DND-41 (cell line): Measurements from ENCODE around the gene TNKS2.

ENCODE experiments used
- EZH2 ChIP-seq: IDR thresholded peaks from 3 replicates; pipeline ENCODE4 v1.6.1; 2012; ENCODE audit warnings: borderline replicate concordance, low read depth, mild to moderate bottlenecking, moderate library complexity, low read length, inconsistent platforms; ENCODE audit not compliant: severe bottlenecking
- TF ChIP-seq, protein P1 (sequence below): IDR thresholded peaks from 2 replicates; pipeline ENCODE4 v1.5.1; 2012; ENCODE audit warnings: borderline replicate concordance, low read length, moderate library complexity, mild to moderate bottlenecking; ENCODE audit not compliant: poor library complexity, severe bottlenecking; ENCODE audit errors: extremely low read depth

DNA sequence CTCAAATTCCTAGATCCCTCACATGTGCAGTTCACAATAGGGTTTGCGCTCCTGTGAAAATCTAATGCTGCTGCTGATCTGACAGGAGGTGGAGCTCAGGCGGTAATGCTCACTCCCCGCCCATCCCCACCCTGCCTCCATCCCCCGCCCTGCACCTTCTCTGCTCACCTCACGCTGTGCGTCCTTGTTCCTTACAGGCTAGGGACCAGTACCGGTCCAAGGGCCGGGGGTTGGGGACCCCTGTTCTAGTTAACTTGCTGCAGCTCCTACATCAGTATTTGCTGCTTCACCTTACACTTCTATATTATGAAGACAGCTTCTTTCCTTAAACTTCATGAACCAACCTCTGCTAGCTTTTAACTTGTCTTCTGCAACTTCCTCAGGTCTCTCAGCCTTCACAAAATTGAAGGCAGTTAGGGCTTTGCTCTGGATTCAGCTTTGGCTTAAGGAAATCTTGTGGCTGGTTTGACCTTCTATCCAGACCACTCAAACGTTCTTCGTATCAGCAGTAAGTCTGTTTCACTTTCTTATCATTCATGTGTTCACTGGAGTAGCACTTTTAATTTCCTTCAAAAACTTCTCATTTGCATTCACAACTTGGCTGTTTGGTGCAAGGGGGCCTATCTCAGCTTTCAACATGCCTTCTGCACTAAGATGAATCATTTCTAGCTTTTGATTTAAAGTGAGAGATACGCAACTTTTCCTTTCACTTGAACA lies 1.7 kb upstream of the TNKS2 start:
- TF ChIP-seq, protein P1, sequence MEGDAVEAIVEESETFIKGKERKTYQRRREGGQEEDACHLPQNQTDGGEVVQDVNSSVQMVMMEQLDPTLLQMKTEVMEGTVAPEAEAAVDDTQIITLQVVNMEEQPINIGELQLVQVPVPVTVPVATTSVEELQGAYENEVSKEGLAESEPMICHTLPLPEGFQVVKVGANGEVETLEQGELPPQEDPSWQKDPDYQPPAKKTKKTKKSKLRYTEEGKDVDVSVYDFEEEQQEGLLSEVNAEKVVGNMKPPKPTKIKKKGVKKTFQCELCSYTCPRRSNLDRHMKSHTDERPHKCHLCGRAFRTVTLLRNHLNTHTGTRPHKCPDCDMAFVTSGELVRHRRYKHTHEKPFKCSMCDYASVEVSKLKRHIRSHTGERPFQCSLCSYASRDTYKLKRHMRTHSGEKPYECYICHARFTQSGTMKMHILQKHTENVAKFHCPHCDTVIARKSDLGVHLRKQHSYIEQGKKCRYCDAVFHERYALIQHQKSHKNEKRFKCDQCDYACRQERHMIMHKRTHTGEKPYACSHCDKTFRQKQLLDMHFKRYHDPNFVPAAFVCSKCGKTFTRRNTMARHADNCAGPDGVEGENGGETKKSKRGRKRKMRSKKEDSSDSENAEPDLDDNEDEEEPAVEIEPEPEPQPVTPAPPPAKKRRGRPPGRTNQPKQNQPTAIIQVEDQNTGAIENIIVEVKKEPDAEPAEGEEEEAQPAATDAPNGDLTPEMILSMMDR: no peak
- no peak for TF ChIP-seq EZH2
